Measurements from ENCODE around the gene DENND1C. TPM values are rescaled to one million over a fixed set of nuclear protein-coding genes. Genes with fewer than 3 reads are reported as not detected.

DENND1C gene
- total RNA-seq, 2 experiments from 2014 or later, result 126 to 130 TPM

DNA sequence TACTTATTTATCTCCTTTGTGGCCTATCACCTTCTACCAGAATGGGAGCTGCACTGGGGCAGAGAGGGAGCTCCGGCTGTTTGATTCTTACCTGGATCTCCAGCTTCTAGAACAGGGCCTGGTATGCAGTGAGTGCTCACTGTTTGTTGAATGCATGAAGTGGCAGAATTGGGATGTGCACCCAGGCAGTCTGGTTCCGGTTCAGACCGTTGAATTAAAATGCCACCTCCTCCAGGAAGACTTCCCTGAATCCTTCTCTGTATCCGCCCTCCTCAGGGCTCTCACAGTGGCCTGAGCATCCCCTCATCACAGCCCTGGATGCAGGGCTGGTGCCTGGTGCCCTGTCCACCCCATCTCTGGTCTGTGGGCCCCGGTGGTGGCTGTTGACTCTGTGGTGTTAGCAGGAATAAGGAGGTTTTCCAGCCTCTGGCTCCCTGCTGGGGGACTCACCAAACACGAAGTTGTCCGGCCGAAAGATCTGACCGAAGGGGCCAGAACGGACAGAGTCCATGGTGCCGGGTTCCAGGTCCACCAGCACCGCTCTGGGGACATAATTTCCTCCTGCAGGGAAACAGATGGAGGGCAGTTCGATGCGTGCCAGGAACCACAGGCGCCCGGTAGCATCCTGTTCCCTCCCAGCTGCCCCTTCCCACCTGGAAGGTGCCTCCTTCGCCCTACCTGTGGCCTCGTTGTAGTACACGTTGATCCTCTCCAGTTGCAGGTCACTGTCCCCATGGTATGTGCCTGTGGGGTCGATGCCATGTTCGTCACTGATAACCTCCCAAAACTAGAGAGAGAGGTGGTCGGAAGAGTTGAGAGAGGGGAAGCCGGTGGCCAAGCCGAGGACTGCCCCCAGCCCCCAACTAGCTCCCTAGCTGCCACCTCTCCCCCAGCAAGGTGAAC lies 19.5 kb upstream of the DENND1C start:
- Mint-ChIP-seq H3K27ac (peak overlapping the region; percentile 74), H3K4me3 (peak overlapping the region; percentile 86), H3K36me3 (no peaks in the 10 kb centered on the region), H3K4me1 (peaks cover 26% of the 10 kb centered on the region), H3K9me3 (no peaks in the 10 kb centered on the region), H3K27me3 (peaks cover 14% of the 10 kb centered on the region)
- no peak for DNase-seq
- POLR2A ChIA-PET, result interaction anchor here (1.1 to 1.2 kb wide), 2 partner anchors 20 to 76 kb away, joined by 3 to 4 read pairs; partner anchors contain the start of gene KHSRP
- no peak for ATAC-seq (ENCODE audit: low read depth)

DNA sequence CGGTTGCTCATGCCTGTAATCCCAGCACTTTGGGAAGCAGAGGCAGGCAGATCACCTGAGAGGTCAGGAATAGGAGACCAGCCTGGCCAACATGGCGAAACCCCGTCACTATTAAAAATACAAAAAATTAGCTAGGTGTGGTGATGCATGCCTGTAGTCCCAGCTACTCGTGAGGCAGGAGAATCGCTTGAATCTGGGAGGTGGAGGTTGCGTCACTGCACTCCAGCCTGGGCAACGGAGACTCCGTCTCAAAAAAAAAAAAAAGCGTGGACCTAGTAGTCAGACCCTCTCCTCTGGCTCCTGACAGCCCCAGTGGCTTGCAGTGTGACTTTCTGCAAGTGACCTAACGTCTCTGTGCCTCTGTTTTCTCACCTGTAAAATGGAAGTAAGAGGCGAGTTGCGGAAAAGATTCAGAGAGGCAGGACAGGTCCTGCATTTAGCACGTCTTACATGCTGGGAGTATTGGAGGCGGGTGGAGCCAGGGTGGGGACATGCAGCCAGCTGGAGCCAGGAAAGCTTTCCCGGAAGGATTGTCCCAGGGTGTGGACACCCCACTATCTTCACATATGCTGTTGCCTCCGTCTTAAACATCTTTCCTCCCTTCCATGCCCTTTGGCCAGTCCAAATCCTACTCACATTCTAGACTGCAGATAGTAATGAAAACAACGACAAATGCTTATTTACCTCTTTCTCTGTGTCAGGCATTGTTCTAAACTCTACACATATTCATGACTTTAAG lies 17.6 kb upstream of the DENND1C start:
- Mint-ChIP-seq H3K4me3 (no peak overlapping the region), H3K36me3 (no peaks in the 10 kb centered on the region), H3K9me3 (no peaks in the 10 kb centered on the region), H3K27me3 (peaks cover 14% of the 10 kb centered on the region), H3K4me1 (peaks cover 19% of the 10 kb centered on the region), H3K27ac (no peak overlapping the region)
- DNase-seq, result no peak
- no peak for ATAC-seq (ENCODE audit: low read depth)
- POLR2A ChIA-PET, result interaction anchor here (1.1 kb wide), 1 partner anchor 18 kb away, joined by 4 read pairs; no protein-coding TSS in a partner anchor

DNA sequence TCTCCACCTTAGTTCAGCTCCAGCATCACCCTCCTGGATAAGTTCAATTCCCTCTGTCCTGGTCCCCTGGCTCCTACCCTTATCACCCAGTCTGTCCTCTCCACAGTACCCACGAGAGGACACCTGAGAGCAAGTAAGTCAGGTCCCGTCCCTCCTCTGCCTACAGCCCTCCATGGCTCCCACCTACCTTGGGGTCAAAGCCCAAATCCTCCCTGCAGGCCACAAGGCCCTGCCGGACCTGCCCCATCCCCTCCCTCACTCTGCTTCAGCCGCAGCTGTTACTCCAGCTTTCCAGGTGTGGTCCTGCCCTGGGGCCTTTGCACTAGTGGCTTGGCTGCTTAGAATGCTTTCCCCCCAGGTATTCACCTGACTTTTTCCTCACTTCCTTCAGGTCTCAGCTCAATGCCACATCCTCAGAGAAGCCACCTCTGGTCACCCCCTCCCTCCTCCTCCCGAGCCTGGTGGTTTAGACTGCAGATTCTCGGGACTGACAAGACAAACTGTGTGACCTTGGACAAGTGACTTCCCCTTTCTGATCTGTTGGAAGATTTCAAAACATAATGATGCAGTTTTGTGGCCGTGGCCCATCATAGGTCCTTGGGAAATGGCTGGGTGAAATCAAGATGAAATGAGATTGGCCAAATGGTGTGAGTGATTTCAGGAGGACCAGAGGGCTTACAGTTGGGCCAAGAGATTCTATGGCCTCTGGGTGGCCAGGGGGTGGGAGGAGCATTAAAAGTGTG lies 16.9 kb upstream of the DENND1C start:
- no peaks in the 10 kb centered on the region for H3K9me3 Mint-ChIP-seq
- DNase-seq (no peak), ATAC-seq (ENCODE audit: low read depth) (peak; percentile 21)
- peak overlapping the region; percentile 22 for H3K27ac Mint-ChIP-seq
- POLR2A ChIA-PET, result no interaction called here
- H3K36me3 Mint-ChIP-seq, result no peaks in the 10 kb centered on the region
- peak overlapping the region; percentile 27 for H3K4me3 Mint-ChIP-seq
- H3K4me1 Mint-ChIP-seq, result peaks cover 19% of the 10 kb centered on the region
- peaks cover 14% of the 10 kb centered on the region for H3K27me3 Mint-ChIP-seq

DNA sequence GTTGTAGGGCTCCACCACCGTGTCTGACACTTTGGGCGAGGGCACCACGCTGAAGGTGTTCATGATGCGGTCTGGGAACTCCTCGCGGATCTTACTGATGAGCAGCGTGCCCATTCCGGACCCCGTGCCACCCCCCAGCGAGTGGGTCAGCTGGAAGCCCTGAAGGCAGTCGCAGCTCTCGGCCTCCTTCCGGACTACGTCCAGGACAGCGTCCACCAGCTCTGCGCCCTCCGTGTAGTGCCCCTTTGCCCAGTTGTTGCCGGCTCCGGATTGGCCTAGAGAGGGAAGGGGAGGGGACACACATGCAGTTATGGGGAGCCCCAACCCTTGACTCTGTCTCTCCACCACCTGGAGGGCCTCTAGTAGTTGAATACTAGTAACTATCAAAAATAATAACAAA lies 14.4 kb upstream of the DENND1C start:
- peaks cover 6% of the 10 kb centered on the region for H3K9me3 Mint-ChIP-seq
- ATAC-seq (ENCODE audit: low read depth) (no peak), DNase-seq (no peak)
- POLR2A ChIA-PET, result no interaction called here
- peaks cover 5% of the 10 kb centered on the region for H3K27me3 Mint-ChIP-seq
- H3K4me1 Mint-ChIP-seq, result peaks cover 13% of the 10 kb centered on the region
- no peak overlapping the region for H3K27ac Mint-ChIP-seq
- H3K4me3 Mint-ChIP-seq, result no peak overlapping the region
- H3K36me3 Mint-ChIP-seq, result no peaks in the 10 kb centered on the region

DNA sequence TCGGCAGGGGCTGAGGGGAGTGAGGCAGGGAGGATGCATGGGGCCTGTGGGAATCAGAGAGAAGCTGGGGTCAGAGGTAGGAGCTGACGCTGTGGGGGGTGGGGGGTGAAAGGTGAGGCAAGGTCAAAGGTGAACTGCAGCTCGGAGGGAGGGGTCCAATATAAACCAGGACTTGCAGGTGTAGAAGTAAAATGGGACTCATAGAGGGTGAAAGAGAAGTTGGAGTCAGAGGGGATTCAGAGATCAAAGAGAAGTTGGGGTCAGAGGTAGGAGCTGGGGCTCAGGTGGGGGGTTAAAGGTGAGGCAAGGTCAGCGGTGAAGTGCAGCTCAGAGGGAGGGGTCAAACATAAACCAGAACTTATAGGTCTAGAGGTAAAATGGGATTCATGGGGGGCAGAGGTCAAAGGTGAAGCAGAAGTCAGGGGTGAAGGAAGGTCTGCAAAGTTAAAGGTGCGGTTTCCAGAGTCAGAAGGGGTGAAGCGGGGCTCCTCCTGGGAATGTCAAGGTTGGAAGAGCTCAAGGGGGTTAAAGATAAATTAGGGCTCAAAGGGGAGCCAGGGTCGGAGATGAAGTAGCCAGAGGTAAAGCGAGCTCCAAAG lies 12.9 kb upstream of the DENND1C start:
- Mint-ChIP-seq H3K9me3 (peaks cover 6% of the 10 kb centered on the region), H3K36me3 (no peaks in the 10 kb centered on the region), H3K27ac (no peak overlapping the region), H3K27me3 (no peaks in the 10 kb centered on the region), H3K4me3 (no peak overlapping the region), H3K4me1 (peaks cover 18% of the 10 kb centered on the region)
- DNase-seq, result no peak
- POLR2A ChIA-PET, result no interaction called here
- ATAC-seq (ENCODE audit: low read depth), result no peak

DNA sequence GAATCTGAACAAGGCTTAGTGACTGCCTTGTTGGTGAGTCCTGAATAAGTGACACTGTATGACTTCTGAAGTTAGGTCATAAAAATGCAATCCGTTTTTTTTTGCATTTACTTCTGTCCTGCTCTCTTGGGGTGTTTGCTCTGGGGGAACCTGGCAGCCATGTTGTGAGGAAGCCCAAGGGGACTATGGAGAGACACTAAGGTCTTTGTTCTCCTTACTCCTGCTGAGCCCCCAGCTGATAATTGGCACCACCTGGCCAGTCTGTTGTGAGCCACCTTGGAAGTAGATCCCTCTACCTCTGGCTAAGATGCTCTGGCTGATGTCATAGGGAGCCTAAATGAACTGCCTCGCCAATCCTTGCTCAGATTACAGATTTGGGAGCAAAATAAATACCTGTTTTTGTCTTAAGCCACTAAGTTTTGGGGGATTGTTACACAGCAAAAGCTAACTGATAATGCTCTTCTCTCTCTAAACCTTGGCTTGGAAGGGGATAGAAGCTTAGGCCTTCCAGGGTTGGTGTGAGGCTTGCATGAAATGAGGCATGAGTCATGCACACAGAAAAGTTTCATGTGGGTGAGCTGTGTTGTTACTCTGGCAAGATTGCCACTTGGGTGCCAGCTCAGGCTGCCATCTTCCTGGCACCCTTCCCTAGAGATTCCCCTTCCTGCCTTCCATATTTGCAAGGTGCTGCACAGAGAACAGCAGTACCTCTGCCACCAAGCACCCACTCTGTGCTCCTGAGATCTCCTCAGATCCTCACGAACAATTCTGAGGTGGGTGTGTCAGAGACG lies 10.4 kb upstream of the DENND1C start:
- Mint-ChIP-seq H3K4me3 (no peak overlapping the region), H3K27ac (no peak overlapping the region), H3K27me3 (no peaks in the 10 kb centered on the region), H3K4me1 (peaks cover 11% of the 10 kb centered on the region), H3K36me3 (no peaks in the 10 kb centered on the region), H3K9me3 (peaks cover 6% of the 10 kb centered on the region)
- POLR2A ChIA-PET, result interaction anchor here (0.7 to 2.3 kb wide), 2 partner anchors 10 to 29 kb away, joined by 3 to 11 read pairs; partner anchors contain the start of gene DENND1C
- DNase-seq (no peak), ATAC-seq (ENCODE audit: low read depth) (no peak)

DNA sequence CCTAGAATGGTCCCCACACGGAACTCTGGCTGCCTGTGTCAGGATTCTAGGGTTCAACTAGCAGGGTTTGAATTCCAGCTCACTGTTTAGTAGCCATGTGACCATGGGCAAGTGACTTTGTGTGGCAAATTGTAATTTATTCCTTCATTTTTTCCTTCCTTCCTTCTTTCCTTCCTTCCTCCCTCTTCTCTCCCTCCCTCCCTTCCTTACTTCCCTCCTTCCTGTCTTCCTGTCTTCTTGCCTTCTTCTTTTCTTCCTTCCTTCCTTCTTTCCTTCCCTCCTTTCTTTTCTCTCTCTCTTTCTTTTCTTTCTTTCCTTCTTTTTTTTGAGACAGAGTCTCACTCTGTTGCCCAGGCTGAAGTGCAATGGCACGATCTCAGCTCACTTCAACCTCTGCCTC lies 8.5 kb upstream of the DENND1C start:
- no peak for DNase-seq
- Mint-ChIP-seq H3K36me3 (no peaks in the 10 kb centered on the region), H3K27me3 (no peaks in the 10 kb centered on the region), H3K27ac (peak overlapping the region; percentile 79), H3K9me3 (peaks cover 6% of the 10 kb centered on the region), H3K4me1 (peaks cover 11% of the 10 kb centered on the region), H3K4me3 (peak overlapping the region; percentile 70)
- POLR2A ChIA-PET, result interaction anchor here (0.7 to 2.3 kb wide), 3 partner anchors 9 to 17 kb away, joined by 3 to 11 read pairs (median 3); partner anchors contain the start of gene DENND1C
- ATAC-seq (ENCODE audit: low read depth), result no peak

DNA sequence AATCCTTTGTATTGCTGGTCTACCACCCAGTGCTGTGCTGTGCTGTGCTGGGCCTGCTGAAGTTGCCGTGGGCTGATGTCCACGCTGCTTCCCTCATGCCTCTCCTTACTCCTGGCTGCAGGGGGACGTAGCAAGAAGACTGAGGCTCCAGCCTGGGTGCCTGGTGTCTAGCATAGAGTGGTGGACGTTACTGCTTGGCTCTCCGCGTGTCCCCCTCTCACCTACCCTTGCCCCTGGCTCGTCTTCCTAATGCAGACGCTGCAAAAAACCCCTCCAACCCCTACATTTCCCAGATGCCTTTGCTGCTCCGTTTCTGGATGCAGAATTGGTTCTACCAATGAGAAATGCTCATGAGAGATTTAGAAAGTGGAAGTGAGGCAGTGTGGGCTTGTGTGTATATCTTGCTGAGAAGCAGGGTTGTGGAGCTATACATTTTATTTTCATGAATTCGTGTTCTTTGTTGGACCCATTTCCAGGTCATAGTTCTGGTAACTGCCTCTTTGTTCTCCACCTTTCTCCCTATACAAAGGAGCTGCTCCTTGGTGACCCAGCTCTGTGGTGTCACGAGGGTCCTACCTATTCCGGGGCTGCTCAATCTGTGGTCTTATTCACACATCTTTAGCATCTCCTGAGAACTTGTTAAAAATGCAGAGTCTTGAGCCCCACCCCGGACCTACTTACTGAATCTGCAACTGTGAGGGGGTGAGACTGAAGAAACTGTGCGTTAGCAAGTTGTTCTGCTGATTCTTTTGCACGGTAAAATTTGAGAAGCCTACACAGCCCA lies 7.9 kb upstream of the DENND1C start:
- H3K27me3 Mint-ChIP-seq, result no peaks in the 10 kb centered on the region
- peak overlapping the region; percentile 70 for H3K4me3 Mint-ChIP-seq
- DNase-seq (no peak), ATAC-seq (ENCODE audit: low read depth) (peak; percentile 76)
- H3K4me1 Mint-ChIP-seq, result peaks cover 11% of the 10 kb centered on the region
- peak overlapping the region; percentile 79 for H3K27ac Mint-ChIP-seq
- H3K9me3 Mint-ChIP-seq, result peaks cover 6% of the 10 kb centered on the region
- no peaks in the 10 kb centered on the region for H3K36me3 Mint-ChIP-seq
- POLR2A ChIA-PET, result interaction anchor here (0.7 to 1.3 kb wide), 3 partner anchors 9 to 180 kb away, joined by 3 to 4 read pairs (median 3); no protein-coding TSS in a partner anchor

DNA sequence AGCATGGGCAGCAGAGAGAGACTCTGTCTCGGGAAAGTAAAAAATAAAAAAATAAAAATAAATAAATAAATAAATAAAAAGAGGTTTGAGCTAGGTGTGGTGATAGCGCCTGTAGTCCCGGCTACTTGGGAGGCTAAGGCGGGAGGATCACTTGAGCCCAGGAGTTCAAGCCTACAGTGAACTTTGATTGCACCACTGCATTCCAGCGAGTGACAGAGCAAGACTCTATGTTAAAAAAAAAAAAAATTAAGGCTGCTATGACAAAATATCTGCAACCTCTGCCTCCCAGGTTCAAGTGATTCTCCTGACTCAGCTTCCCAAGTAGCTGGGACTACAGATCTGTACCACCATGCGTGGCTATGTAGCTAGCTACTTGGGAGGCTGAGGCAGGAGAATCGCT lies 3.2 kb upstream of the DENND1C start:
- peaks cover 8% of the 10 kb centered on the region for H3K36me3 Mint-ChIP-seq
- no peak overlapping the region for H3K27ac Mint-ChIP-seq
- H3K4me1 Mint-ChIP-seq, result peaks cover 28% of the 10 kb centered on the region
- no peak overlapping the region for H3K4me3 Mint-ChIP-seq
- no peaks in the 10 kb centered on the region for H3K27me3 Mint-ChIP-seq
- no peak for DNase-seq
- no peaks in the 10 kb centered on the region for H3K9me3 Mint-ChIP-seq
- POLR2A ChIA-PET, result no interaction called here
- no peak for ATAC-seq (ENCODE audit: low read depth)

DNA sequence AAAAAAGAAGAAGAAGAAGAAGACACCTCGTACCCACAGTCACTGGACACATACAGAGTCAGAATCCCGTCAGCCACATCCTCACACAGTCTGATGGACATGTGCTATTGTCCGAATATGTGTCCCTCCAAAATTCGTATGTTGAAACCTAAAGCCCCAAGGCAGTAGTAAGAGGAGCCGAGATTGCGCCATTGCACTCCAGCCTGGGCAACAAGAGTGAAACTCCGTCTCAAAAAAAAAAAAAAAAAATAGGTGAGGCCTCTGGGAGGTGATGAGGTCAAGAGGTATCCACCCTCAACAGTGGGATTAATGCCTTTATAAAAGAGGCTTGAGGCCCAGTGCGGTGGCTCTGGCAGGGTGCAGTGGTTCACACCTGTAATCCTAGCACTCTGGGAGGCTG lies 2.6 kb upstream of the DENND1C start:
- H3K27ac Mint-ChIP-seq, result no peak overlapping the region
- DNase-seq, result no peak
- ATAC-seq (ENCODE audit: low read depth), result no peak
- H3K27me3 Mint-ChIP-seq, result no peaks in the 10 kb centered on the region
- peaks cover 26% of the 10 kb centered on the region for H3K4me1 Mint-ChIP-seq
- H3K4me3 Mint-ChIP-seq, result no peak overlapping the region
- peaks cover 9% of the 10 kb centered on the region for H3K36me3 Mint-ChIP-seq
- POLR2A ChIA-PET, result no interaction called here
- H3K9me3 Mint-ChIP-seq, result no peaks in the 10 kb centered on the region

DNA sequence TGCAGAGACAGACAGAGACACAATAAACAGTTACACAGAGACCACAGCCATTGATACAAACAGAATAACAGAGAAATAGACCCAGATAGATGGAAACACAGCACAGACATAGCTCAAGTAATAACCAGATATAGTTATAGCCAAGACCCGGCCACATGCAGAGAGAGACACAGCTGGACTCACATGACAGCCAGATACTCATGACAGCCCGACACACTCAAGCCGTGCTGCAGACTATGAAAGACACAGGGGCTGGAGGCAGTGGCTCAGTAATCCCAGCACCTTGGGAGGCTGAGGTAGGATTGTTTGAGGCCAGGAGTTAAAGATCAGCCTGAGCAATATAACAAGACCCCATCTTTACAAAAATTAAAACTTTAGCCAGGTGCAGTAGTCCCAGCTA lies 1.6 kb upstream of the DENND1C start:
- DNase-seq (no peak), ATAC-seq (ENCODE audit: low read depth) (no peak)
- Mint-ChIP-seq H3K27ac (peak overlapping the region; percentile 3), H3K4me3 (no peak overlapping the region), H3K9me3 (no peaks in the 10 kb centered on the region), H3K27me3 (no peaks in the 10 kb centered on the region), H3K4me1 (peaks cover 24% of the 10 kb centered on the region), H3K36me3 (peaks cover 9% of the 10 kb centered on the region)
- POLR2A ChIA-PET, result no interaction called here

DNA sequence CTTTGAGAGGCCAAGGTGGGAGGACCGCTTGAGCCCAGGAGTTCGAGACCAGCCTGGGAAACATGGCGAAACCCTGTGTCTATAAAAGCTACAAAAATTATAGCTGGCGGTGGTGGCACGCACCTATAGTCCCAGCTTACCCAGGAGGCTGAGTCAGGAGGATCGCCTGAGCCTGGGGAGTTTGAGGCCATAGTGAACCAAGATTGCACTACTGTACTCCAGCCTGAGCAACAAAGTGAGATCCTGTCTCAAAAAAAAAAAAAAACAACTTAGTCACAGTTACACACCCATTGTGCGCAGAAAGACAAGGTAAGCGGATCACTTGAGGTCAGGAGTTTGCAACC lies 728 bp upstream of the DENND1C start:
- H3K4me1 Mint-ChIP-seq, result peaks cover 24% of the 10 kb centered on the region
- H3K36me3 Mint-ChIP-seq, result peaks cover 10% of the 10 kb centered on the region
- ATAC-seq (ENCODE audit: low read depth) (no peak), DNase-seq (no peak)
- POLR2A ChIA-PET, result interaction anchor here (1.0 to 2.3 kb wide), 9 partner anchors 9 to 179 kb away, joined by 3 to 26 read pairs (median 8); partner anchors contain the start of genes CRB3, KHSRP, SLC25A23 and TUBB4A
- no peaks in the 10 kb centered on the region for H3K27me3 Mint-ChIP-seq
- peak overlapping the region; percentile 99 for H3K27ac Mint-ChIP-seq
- no peaks in the 10 kb centered on the region for H3K9me3 Mint-ChIP-seq
- peak overlapping the region; percentile 100 for H3K4me3 Mint-ChIP-seq

Measured in activated naive CD8-positive, alpha-beta T cell treated with anti-CD3 and anti-CD28 coated beads, Interleukin-2, amount 10 ng/mL, durations not matched to agents 7 days and 5 days (primary cell).